ENCODE data around the gene TSNAXIP1.
A peak's percentile ranks its signal among the peaks of the same experiment; 100 is the strongest.

TSNAXIP1 gene

GRCh38 chr16:67803894-67804293 is 2.8 kb upstream of the TSNAXIP1 start:
- peaks cover 32% of the 10 kb centered on the region for H3K36me3 ChIP-seq (ENCODE audit: low read depth)
- H3K4me1 ChIP-seq (ENCODE audit: insufficient read depth, poor library complexity, severe bottlenecking) = no peaks in the 10 kb centered on the region

DNA sequence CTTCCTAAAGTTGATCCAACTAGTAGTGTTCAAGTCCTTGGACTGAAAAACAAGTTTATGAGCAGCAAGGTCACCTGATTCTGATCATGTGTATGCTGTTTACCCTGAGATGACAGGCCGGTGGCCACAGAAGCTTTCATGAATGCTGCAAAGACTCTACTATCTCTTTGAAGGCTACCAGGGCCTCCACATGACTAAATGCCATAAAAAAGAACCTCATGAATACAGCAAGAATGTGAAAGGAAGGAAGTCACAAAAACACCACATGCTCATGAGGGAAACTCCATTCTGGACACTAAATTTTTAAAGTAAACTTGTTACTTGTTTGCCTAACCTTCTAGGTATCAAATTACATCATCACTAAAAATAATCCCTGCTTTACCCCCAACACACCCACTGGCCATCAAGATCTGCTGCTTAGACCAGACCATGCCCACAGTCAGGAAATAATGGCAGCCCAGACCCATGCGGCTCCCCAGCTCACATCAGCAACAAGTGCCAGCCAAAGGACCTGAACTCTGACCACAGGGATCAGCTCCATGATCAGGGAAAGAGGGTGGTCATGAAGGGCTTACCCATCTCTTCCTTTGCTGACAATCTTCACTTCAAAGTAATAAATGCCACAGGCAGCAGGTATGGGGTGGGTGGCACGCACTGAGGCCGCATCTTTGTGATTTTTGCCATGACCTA is 1.7 kb upstream of the TSNAXIP1 start:
- Histone ChIP-seq H3K27me3 (ENCODE audit: insufficient read depth, poor library complexity, severe bottlenecking) (no peaks in the 10 kb centered on the region), H3K36me3 (ENCODE audit: low read depth) (peaks cover 25% of the 10 kb centered on the region), H3K27ac (ENCODE audit: poor library complexity, severe bottlenecking) (no peak overlapping the region), H3K9me3 (ENCODE audit: severe bottlenecking) (no peaks in the 10 kb centered on the region), H3K4me3 (ENCODE audit: severe bottlenecking) (peak overlapping the region; percentile 60), H3K4me1 (ENCODE audit: insufficient read depth, poor library complexity, severe bottlenecking) (no peaks in the 10 kb centered on the region)
- TF ChIP-seq, protein P1, sequence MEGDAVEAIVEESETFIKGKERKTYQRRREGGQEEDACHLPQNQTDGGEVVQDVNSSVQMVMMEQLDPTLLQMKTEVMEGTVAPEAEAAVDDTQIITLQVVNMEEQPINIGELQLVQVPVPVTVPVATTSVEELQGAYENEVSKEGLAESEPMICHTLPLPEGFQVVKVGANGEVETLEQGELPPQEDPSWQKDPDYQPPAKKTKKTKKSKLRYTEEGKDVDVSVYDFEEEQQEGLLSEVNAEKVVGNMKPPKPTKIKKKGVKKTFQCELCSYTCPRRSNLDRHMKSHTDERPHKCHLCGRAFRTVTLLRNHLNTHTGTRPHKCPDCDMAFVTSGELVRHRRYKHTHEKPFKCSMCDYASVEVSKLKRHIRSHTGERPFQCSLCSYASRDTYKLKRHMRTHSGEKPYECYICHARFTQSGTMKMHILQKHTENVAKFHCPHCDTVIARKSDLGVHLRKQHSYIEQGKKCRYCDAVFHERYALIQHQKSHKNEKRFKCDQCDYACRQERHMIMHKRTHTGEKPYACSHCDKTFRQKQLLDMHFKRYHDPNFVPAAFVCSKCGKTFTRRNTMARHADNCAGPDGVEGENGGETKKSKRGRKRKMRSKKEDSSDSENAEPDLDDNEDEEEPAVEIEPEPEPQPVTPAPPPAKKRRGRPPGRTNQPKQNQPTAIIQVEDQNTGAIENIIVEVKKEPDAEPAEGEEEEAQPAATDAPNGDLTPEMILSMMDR (IDR thresholded peaks at IDR 0.05; ENCODE audit: poor library complexity, severe bottlenecking) = no peak
- ATAC-seq (ENCODE audit: low read depth) (no peak), DNase-seq (ENCODE audit: low spot score) (no peak)

More at GRCh38 chr16:67803894-67804293, 2.8 kb upstream of the TSNAXIP1 start:
- TF ChIP-seq, protein P1 (IDR thresholded peaks at IDR 0.05; ENCODE audit: poor library complexity, severe bottlenecking) = no peak
- Histone ChIP-seq H3K4me3 (ENCODE audit: severe bottlenecking) (no peak overlapping the region), H3K27ac (ENCODE audit: poor library complexity, severe bottlenecking) (no peak overlapping the region), H3K27me3 (ENCODE audit: insufficient read depth, poor library complexity, severe bottlenecking) (no peaks in the 10 kb centered on the region), H3K9me3 (ENCODE audit: severe bottlenecking) (no peaks in the 10 kb centered on the region)
- ATAC-seq (ENCODE audit: low read depth) = no peak
- DNase-seq (ENCODE audit: low spot score) = no peak

DNA sequence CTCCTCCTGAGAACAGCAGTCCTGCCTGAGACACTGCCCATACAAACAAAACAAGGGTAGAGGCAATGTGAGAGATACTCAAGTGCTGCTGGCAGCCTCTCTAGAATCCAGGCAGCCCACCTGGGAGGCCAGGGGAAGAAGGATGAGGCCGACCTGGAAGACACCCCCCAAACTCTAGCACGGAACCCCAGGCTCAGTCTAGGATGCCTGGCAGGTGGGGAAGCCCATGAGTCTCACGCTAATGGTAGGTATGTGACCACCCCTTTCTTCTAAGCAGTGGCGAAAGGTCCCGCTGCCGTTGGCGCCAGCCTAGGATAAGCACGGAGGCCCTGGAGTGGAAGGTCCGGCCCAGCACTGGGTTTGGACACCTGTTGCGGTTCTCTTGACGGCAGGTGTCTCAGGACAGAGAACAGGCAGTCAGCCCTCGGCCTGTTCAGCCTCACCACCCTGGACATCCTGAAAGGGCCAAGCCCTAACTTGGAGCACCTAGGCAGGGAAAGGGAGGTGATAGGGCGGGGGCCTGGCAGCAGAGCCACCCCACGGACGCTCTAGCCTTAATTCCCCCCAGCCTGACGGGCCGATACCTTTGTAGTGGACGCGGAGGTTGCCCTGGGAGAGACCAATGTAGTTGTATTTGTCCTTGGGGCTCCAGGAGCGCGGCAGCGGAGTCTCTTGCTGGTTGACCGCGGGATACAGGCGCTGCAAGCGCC is 816 bp upstream of the TSNAXIP1 start:
- ATAC-seq (ENCODE audit: low read depth) (peak; percentile 1), DNase-seq (ENCODE audit: low spot score) (no peak)
- no peaks in the 10 kb centered on the region for H3K27me3 ChIP-seq (ENCODE audit: insufficient read depth, poor library complexity, severe bottlenecking)
- TF ChIP-seq, protein P1 (IDR thresholded peaks at IDR 0.05; ENCODE audit: poor library complexity, severe bottlenecking) = no peak
- H3K4me1 ChIP-seq (ENCODE audit: insufficient read depth, poor library complexity, severe bottlenecking) = no peaks in the 10 kb centered on the region
- H3K4me3 ChIP-seq (ENCODE audit: severe bottlenecking) = peak overlapping the region; percentile 60
- no peak overlapping the region for H3K27ac ChIP-seq (ENCODE audit: poor library complexity, severe bottlenecking)
- H3K36me3 ChIP-seq (ENCODE audit: low read depth) = peaks cover 24% of the 10 kb centered on the region
- no peaks in the 10 kb centered on the region for H3K9me3 ChIP-seq (ENCODE audit: severe bottlenecking)

- H3K27me3 ChIP-seq (ENCODE audit: insufficient read depth, poor library complexity, severe bottlenecking) = no peaks in the 10 kb centered on the region
- ATAC-seq (ENCODE audit: low read depth) (peak; percentile 6), DNase-seq (ENCODE audit: low spot score) (no peak)
- no peaks in the 10 kb centered on the region for H3K9me3 ChIP-seq (ENCODE audit: severe bottlenecking)
- peaks cover 22% of the 10 kb centered on the region for H3K36me3 ChIP-seq (ENCODE audit: low read depth)
- H3K27ac ChIP-seq (ENCODE audit: poor library complexity, severe bottlenecking) = no peak overlapping the region
- peak overlapping the region; percentile 60 for H3K4me3 ChIP-seq (ENCODE audit: severe bottlenecking)
- no peaks in the 10 kb centered on the region for H3K4me1 ChIP-seq (ENCODE audit: insufficient read depth, poor library complexity, severe bottlenecking)
- TF ChIP-seq, protein P1 (IDR thresholded peaks at IDR 0.05; ENCODE audit: poor library complexity, severe bottlenecking) = peak; percentile 15
Observed at GRCh38 chr16:67807148-67807682, 526 bp downstream of the TSNAXIP1 start.
